ENCODE data around the gene SDE2. TPM values are rescaled to one million over a fixed set of nuclear protein-coding genes. Genes with fewer than 3 reads are reported as not detected.
"Not testable (repeated sequence)": the region's sequence is repeated elsewhere in the genome, so short reads cannot be mapped to it uniquely, and the experiment has no call there.

SDE2 gene
- total RNA-seq, 1 donor from 2014 or later: 24.5 TPM

- intact Hi-C loops (cut with micrococcal nuclease): no loop called here
These were observed 18.9 kb downstream of the SDE2 start for GRCh38 chr1:225980005-225980836.

- intact Hi-C loops (cut with micrococcal nuclease): loop anchor here (5.0 kb wide), 1 partner anchor 1057 kb away; no protein-coding TSS in a partner anchor
These were observed 19.7 kb downstream of the SDE2 start for GRCh38 chr1:225979421-225979820.

- intact Hi-C loops (cut with micrococcal nuclease): loop anchor here (5.0 kb wide), 1 partner anchor 1056 kb away; no protein-coding TSS in a partner anchor
These were observed 21.0 kb downstream of the SDE2 start for GRCh38 chr1:225977937-225978748.

GRCh38 chr1:225975146-225975545, 24.0 kb downstream of the SDE2 start:
- intact Hi-C loops (cut with micrococcal nuclease): loop anchor here (5.0 kb wide), 1 partner anchor 1053 kb away; no protein-coding TSS in a partner anchor

- intact Hi-C loops (cut with micrococcal nuclease): no loop called here
These were observed 24.7 kb downstream of the SDE2 start for GRCh38 chr1:225974454-225974853.

- intact Hi-C loops (cut with micrococcal nuclease): no loop called here
These were observed 26.0 kb downstream of the SDE2 start for GRCh38 chr1:225973158-225973557.

- intact Hi-C loops (cut with micrococcal nuclease): no loop called here
These were observed 26.6 kb downstream of the SDE2 start for GRCh38 chr1:225972344-225973152.

GRCh38 chr1:225970592-225971157, 28.5 kb downstream of the SDE2 start:
- intact Hi-C loops (cut with micrococcal nuclease): not testable (repeated sequence)

GRCh38 chr1:225969751-225970150, 29.4 kb downstream of the SDE2 start:
- intact Hi-C loops (cut with micrococcal nuclease): not testable (repeated sequence)

GRCh38 chr1:225965231-225965630, 33.9 kb downstream of the SDE2 start:
- intact Hi-C loops (cut with micrococcal nuclease): no loop called here

- intact Hi-C loops (cut with micrococcal nuclease): no loop called here
These were observed 35.2 kb downstream of the SDE2 start for GRCh38 chr1:225963735-225964530.

GRCh38 chr1:225962440-225962975, 36.6 kb downstream of the SDE2 start:
- intact Hi-C loops (cut with micrococcal nuclease): no loop called here

GRCh38 chr1:225961659-225962439, 37.3 kb downstream of the SDE2 start:
- intact Hi-C loops (cut with micrococcal nuclease): no loop called here

GRCh38 chr1:225958041-225958440, 41.1 kb downstream of the SDE2 start:
- intact Hi-C loops (cut with micrococcal nuclease): no loop called here

- intact Hi-C loops (cut with micrococcal nuclease): no loop called here
These were observed 44.4 kb downstream of the SDE2 start for GRCh38 chr1:225954753-225955152.

GRCh38 chr1:225953315-225953714, 45.8 kb downstream of the SDE2 start:
- intact Hi-C loops (cut with micrococcal nuclease): no loop called here

GRCh38 chr1:225950905-225951497, 48.1 kb downstream of the SDE2 start:
- intact Hi-C loops (cut with micrococcal nuclease): no loop called here

GRCh38 chr1:225949041-225949440, 50.1 kb downstream of the SDE2 start:
- intact Hi-C loops (cut with micrococcal nuclease): no loop called here

- intact Hi-C loops (cut with micrococcal nuclease): no loop called here
These were observed 52.3 kb downstream of the SDE2 start for GRCh38 chr1:225946803-225947202.
